Measurements from ENCODE around the gene ZNF23.
A peak's percentile ranks its signal among the peaks of the same experiment; 100 is the strongest.
"Not testable (repeated sequence)": the region's sequence is repeated elsewhere in the genome, so short reads cannot be mapped to it uniquely, and the experiment has no call there.

Gene ZNF23

DNA sequence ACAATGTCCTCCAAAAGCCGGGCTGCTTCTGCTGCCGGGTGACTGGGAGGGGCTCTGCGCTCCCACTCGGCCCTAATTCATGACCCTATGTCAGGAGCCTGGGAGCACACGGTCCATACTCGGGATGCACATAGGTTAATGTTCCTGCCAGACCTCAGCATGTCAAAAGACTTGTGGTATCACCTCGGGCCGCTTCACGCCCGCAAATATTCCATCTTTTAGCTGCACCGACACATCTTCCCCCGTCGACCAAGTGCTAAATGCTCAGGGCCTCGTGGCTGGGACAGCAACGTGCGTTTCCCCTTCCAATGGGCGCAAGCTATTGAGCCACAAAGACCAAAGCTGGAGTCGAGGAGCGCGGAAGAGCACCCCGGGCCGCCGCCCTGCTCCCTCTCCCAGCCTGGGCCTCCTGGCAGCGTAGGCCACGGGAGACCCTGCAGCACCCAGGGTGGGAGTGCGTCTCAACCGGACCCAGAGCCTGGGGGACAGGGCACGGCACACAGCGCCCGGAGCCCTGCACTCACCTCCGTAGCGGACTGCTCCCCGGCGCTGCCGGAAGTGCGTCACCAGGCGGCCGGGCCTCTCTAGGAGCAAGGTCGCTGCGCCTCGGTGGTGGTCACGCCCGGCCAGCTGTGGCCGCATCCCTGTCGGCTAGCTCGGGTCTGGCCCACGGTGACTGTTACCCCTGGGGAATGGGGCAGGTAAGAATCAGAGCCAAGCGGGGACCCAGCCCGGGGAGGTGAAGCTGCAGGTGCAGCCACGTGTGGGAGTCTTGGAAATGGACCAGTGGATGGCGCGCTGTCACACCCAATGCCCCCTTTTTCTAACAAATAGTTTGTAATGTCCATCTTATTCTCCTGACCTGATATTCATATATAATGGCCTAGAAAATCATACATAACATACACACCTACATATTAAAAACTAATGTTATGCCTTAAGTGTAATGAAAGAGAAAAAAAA is at the start of gene ZNF23:
Gene ZNF23, minus strand, starts transcription at position 562 of the 963 bp plus-strand sequence. CDS start 5,451 bp downstream, outside the sequence.
- H3K4me3 ChIP-seq (ENCODE audit: low read length): peak within 1 kb of the TSS; percentile 84
- no peak for TF ChIP-seq ZNF274 (IDR thresholded peaks at IDR 0.05; ENCODE audit: low read depth, low read length)

DNA sequence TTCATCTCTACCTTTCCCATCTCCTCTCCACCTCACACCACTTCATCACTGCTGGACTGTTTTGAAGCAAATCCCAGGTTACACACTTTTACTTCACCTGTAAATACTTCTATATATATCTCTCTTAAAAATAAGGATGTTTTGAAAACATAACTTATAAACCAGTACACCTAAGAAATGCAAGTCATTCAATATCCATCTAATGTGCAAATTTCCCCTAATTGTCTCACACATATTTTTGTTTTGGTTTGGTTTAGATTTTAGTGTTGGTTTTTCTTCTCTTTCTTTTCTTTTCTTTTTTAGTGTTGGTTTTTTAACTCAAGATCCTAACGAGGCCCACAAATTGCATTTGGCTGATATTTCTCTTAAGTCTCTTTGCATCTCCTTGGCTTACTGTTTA is 45.0 kb upstream of the ZNF23 start:
- no peak for TF ChIP-seq ZNF274 (IDR thresholded peaks at IDR 0.05; ENCODE audit: low read depth, low read length)

DNA sequence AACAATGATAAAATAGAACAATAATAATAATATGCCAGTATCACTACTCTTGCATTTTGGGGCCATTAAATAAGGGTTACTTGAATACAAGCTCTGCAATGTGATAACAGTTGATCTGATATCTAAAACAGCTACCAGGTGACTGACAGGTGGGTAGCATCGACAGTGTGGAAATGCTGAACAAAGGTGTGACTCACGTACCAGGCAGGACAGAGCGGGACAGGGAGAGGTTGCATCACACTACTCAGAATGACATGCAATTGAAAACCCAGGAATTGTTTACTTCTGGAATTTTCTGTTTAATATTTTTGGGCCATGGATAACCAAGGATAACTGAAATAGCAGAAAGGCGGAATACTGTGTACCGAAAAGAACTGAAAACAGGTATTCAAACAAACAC is 42.9 kb upstream of the ZNF23 start:
- no peak overlapping the region for H3K4me3 ChIP-seq (ENCODE audit: low read length)
- no peak for TF ChIP-seq ZNF274 (IDR thresholded peaks at IDR 0.05; ENCODE audit: low read depth, low read length)

More for the DNA sequence above, 45.0 kb upstream of the ZNF23 start:
- no peak overlapping the region for H3K4me3 ChIP-seq (ENCODE audit: low read length)

DNA sequence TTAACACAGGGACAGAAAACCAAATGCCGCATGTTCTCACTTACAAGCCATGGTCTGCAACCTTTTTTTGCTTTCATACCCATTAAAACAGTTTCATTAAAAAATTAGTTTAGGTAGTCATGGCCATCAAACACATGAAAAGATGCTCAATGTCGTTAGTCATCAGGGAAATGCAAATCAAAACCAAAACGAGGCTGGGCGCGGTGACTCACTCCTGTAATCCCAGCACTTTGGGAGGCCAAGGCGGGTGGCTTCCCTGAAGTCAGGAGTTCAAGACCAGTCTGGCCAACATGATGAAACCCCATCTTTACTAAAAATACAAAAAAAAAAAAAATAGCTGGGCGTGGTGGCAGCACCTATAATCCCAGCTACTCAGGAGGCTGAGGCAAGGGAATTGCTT is 42.0 kb upstream of the ZNF23 start:
- not testable (repeated sequence) for H3K4me3 ChIP-seq (ENCODE audit: low read length)

DNA sequence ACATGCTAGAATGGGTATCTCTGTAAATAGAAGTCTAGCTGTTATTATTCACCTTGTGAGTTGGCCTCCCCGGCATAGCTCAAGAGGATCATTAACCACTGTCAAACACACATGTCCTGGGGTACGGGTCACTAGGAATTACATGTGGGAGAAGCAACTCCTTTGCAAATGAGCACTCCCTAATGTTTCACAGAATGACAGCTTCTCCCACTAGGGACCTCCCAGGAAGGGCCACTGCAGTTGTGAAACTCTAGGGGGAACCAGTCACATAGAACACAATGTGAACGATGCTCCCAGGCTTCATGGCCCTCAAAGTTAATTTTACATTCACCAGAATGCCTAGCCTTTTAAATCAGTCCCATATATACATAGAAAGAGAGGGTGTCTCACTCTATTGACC is 39.5 kb upstream of the ZNF23 start:
- H3K4me3 ChIP-seq (ENCODE audit: low read length): no peak overlapping the region
- no peak for TF ChIP-seq ZNF274 (IDR thresholded peaks at IDR 0.05; ENCODE audit: low read depth, low read length)

DNA sequence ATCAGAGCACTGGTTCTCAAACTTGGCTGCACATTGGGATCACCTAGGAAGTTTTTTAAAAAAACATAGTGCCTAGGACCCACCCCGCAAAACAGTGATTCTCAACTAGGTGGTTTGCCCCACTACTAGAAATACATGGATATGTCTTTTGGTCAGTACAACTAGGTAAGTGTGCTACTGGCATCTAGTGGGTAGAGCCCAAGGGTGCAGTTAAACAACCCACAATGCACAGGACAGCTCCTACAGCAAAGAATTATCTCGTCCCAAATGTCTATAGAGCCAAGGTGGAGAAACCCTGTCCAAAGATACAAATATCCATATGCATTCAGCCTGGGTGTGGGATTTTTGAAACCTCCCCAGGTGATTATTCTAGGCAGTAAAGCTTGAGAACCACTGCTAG is 38.9 kb upstream of the ZNF23 start:
- H3K4me3 ChIP-seq (ENCODE audit: low read length): no peak overlapping the region
- TF ChIP-seq ZNF274 (IDR thresholded peaks at IDR 0.05; ENCODE audit: low read depth, low read length): no peak

DNA sequence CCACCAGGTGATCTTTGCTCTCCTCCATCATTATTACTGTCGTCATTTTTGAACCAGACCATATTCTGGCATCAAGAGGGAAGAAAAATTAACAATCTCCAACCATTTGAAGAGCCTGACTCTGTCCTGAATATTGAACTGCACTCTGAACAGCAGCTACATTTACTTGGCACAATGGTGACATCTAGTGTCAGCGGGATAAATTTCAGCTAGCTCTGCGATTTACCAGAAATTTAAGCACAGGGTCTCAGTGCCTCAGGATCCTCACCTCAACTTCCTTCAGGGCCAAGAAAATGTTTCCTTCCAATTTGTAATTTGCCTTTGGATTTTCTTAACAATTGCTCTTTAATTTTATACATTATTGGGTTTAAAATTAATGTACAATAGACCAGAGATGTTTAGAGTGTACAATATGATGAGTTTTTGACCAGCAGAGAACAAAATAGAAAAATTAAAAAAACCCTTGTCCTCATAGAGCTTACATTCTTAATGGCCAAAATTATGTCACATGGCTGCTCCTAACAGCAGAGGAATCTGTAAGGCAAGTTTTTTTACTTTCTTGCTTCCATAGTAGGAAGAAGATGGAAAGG is 37.8 kb upstream of the ZNF23 start:
- no peak overlapping the region for H3K4me3 ChIP-seq (ENCODE audit: low read length)
- TF ChIP-seq ZNF274 (IDR thresholded peaks at IDR 0.05; ENCODE audit: low read depth, low read length): no peak

DNA sequence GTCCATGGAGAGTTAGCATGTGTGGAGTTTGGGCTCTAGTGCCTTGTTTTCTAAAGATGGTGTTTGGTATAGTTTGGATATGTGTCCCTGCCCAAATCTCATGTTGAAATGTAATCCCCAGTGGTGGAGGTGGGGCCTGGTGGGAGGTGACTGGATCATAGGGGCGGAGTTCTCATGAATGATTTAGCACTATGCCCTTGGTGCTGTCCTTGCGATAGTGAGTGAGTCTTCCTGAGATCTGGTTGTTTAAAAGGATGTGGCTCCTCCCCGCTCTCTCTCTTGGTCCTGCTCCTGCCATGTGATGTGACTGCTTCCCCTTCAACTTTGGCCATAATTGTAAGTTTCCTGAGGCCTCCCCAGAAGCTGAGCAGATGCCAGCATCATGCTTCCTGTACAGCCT is 36.0 kb upstream of the ZNF23 start:
- no peak for TF ChIP-seq ZNF274 (IDR thresholded peaks at IDR 0.05; ENCODE audit: low read depth, low read length)
- no peak overlapping the region for H3K4me3 ChIP-seq (ENCODE audit: low read length)

DNA sequence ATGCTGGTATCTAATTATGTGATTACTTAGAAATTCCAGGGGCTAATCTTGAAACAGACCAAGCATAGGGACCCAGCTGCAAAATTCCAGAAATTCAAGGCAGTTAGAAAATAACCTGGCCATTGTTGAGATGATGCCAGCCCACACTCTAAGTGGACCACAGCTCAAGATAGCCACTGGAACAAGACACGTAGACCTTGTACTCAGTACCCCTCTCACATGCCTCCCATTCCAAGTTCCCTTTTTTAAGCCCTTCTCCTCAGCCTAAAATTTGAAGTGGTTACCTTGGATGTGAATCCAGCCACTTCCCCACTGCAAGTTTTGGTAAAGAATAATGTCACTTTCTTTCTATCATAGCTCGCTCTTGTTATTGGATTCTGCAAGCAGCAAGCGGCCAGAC is 31.2 kb upstream of the ZNF23 start:
- no peak for TF ChIP-seq ZNF274 (IDR thresholded peaks at IDR 0.05; ENCODE audit: low read depth, low read length)
- H3K4me3 ChIP-seq (ENCODE audit: low read length): no peak overlapping the region

DNA sequence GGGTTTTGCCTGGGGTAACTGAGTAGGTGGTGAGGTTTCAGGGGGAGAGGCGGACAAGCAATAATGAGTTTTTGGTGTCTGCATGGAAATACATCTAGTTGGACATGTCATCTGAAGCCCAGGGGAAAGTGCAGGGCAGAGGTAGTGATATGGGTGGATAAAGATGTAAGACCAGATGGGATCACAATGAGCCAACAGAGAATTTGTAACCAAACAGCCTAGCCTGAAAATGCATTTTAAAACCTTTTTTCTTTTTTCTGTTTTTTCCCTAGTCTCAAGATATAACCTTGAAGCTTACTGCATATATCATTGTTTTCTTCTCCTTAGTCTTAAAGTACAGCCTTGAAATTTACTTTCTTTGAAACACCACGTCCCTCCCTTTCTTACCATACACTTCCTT is 30.7 kb upstream of the ZNF23 start:
- no peak overlapping the region for H3K4me3 ChIP-seq (ENCODE audit: low read length)
- no peak for TF ChIP-seq ZNF274 (IDR thresholded peaks at IDR 0.05; ENCODE audit: low read depth, low read length)

DNA sequence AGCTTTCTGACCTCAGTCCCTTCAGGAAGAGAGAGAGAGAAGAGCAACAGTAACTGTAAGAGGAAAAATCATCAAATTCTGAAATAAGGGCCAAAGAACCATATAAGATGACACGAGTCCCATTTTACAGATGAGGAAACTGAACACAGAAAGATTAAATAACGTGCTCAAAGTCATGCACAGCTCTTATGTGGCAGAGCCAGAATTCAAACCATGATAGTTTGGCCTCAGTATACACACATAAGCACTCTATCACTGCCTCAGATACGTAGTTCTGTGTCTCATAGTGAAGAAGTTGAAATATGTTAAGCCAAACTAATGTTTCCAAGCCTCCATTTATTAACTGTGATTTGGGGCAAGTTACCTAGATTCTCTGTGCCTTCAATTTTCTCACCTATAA is 29.0 kb upstream of the ZNF23 start:
- H3K4me3 ChIP-seq (ENCODE audit: low read length): no peak overlapping the region
- TF ChIP-seq ZNF274 (IDR thresholded peaks at IDR 0.05; ENCODE audit: low read depth, low read length): no peak

DNA sequence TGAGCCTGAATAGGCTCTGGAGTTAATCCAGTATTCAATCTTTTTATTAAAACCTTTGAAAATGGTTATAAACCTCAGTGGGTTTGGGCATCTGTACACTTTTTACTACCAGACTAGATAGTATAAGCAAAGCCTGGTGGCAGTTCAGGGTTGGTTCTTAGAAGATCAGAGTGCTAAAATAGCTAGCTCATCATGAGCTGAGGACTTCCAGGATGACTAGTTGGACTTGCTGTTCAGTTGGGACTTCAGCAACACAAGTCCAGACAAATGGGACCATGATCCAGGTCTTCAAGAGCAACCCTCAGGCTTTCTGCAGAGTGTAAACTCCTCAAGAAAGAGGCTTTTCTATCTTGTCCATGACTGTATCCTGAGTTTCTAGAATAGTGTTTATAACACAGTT is 28.3 kb upstream of the ZNF23 start:
- no peak overlapping the region for H3K4me3 ChIP-seq (ENCODE audit: low read length)
- TF ChIP-seq ZNF274 (IDR thresholded peaks at IDR 0.05; ENCODE audit: low read depth, low read length): no peak

DNA sequence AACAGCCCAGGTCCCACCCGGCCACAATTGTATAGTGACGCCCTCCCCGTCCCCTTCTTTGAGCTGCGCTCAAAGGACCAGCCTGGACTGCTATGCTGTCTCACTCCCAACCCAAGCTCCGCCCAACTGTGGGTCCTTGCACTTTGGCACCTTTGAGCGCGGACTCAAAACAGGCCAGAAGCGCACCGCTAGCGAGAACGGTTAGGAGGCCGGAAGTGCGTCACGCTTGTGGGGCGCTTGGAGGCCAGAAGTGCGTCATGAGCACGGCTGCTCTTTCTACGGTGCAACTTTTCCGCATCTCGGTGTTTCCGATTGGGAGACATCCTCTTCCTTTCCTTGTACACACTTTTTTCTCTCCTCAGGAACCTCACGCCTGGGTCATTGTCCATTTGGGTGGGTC is 27.1 kb upstream of the ZNF23 start, which contains the start of gene ZNF19:
Gene ZNF19, minus strand, starts transcription at position 203 of the 400 bp plus-strand sequence. CDS start 7,210 bp downstream, outside the sequence.
- no peak for TF ChIP-seq ZNF274 (IDR thresholded peaks at IDR 0.05; ENCODE audit: low read depth, low read length)
- no peak within 1 kb of the TSS for H3K4me3 ChIP-seq (ENCODE audit: low read length)

DNA sequence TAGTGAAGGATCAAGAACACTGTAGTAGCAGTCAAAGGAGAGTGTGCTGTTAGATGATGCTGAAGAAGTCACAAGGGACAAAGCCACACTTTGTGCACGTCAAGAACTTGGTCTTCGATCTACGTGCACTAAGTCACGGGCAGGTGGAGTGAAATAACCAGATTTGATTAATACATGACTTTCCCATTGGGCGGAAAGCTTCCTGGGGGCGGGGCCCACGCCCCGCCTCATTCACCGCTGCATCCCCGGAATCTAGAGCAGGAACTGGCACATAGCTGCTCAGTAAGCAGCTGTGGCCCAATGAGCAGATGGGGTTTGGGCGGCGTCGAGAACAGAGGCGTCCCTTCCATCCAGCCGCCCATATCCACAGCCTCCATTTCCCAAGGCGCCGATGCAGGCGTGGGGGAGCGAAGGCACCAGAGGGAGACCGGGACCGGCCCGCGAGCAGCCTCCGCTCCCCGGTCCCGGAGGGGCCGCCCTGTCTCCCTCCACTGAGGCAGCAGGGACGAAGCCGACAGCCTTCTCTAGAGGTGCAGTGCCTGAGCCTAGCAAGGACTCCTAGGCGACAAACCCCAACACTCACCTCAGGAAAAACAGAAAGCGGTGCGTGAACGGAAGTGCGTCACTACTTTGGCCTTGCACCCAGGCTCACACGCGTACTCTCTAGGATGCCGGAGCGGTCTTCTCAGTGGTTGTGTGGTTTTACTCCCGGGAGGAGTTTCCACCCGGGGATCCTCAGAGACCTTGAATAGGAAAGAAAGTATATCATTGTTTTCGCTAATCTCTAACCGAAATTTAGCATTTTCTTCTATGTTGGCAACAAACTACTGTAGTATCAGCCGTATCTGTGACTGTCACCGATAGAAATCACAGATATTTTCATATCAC is 22.2 kb upstream of the ZNF23 start:
- TF ChIP-seq ZNF274 (IDR thresholded peaks at IDR 0.05; ENCODE audit: low read depth, low read length): no peak
- peak overlapping the region; percentile 68 for H3K4me3 ChIP-seq (ENCODE audit: low read length)
